PC-3 (cell line): ENCODE results near the gene AGO4. TPM values are rescaled to one million over a fixed set of nuclear protein-coding genes. Genes with fewer than 3 reads are reported as not detected.
"Not testable (repeated sequence)": the region's sequence is repeated elsewhere in the genome, so short reads cannot be mapped to it uniquely, and the experiment has no call there.

Experiments
- ATAC-seq: fragments of 200-7000 bp; cut with Tn5 transposase; 2 replicates; pipeline ENCODE4 v1.9.1; 2020; ENCODE audit warnings: mild to moderate bottlenecking, moderate library complexity
- BruUV-seq: library from RNA; stranded (reverse); fragments of 400-500 nt; replicated peaks from 2 replicates; lab custom pipeline; 2021; lab: Mats Ljungman, UMichigan
- CTCF ChIA-PET: fragments of 300-600 bp; sonication (Branson Sonifier 250); formaldehyde crosslinking; loops from one replicate; lab custom pipeline; 2022; ENCODE audit warnings: antibody characterized with exemption; lab: Charles Lee
- POLR2A ChIA-PET: fragments of 300-600 bp; sonication (Branson Sonifier 250); formaldehyde crosslinking; loops from one replicate; lab custom pipeline; 2022; ENCODE audit warnings: antibody characterized with exemption; ENCODE audit not compliant: unreplicated experiment; lab: Charles Lee
- DNase-seq: peaks from one replicate; pipeline ENCODE4 v3.0.0-alpha.2; 2015
- H2AFZ ChIP-seq: fragments of 300-600 bp; sonication (generic); 2 replicates; pipeline ENCODE4 v1.6.0; 2016; ENCODE audit warnings: antibody characterized with exemption, low read length
- H3F3A ChIP-seq: fragments of 300-600 bp; sonication (generic); one replicate; pipeline ENCODE4 v1.6.0; 2017; ENCODE audit warnings: antibody characterized with exemption, low read length, control low read depth, mild to moderate bottlenecking; ENCODE audit not compliant: unreplicated experiment
- H3K27ac ChIP-seq: fragments of 300-600 bp; sonication (generic); 2 replicates; pipeline ENCODE4 v1.5.1; 2016; ENCODE audit warnings: mild to moderate bottlenecking, low read length
- H3K27me3 ChIP-seq: fragments of 300-600 bp; sonication (generic); 2 replicates; pipeline ENCODE4 v1.6.1; 2016; ENCODE audit warnings: low read length, mixed read lengths
- H3K36me3 ChIP-seq: fragments of 300-600 bp; sonication (generic); 2 replicates; pipeline ENCODE4 v1.6.1; 2016; ENCODE audit warnings: low read depth, mixed run types, low read length, mixed read lengths
- H3K4me1 ChIP-seq: fragments of 300-600 bp; sonication (generic); 2 replicates; pipeline ENCODE4 v1.5.1; 2016; ENCODE audit warnings: low read length; ENCODE audit not compliant: insufficient read depth
- H3K4me2 ChIP-seq: fragments of 300-600 bp; sonication (generic); 2 replicates; pipeline ENCODE4 v1.6.0; 2016; ENCODE audit warnings: low read length
- H3K4me3 ChIP-seq: fragments of 300-600 bp; sonication (generic); 2 replicates; pipeline ENCODE4 v1.5.1; 2016; ENCODE audit warnings: mild to moderate bottlenecking, low read length, mixed read lengths
- H3K79me2 ChIP-seq: fragments of 300-600 bp; sonication (generic); 2 replicates; pipeline ENCODE4 v1.6.1; 2017; ENCODE audit warnings: low read length, mixed read lengths
- H3K9ac ChIP-seq: fragments of 300-600 bp; sonication (generic); 2 replicates; pipeline ENCODE4 v1.6.0; 2016; ENCODE audit warnings: mild to moderate bottlenecking, low read length
- H3K9me2 ChIP-seq: fragments of 300-600 bp; sonication (generic); replicated peaks from 2 replicates; pipeline ENCODE4 v1.6.1; 2016; ENCODE audit warnings: mixed run types, low read length, mixed read lengths
- H3K9me3 ChIP-seq: fragments of 300-600 bp; sonication (generic); 2 replicates; pipeline ENCODE4 v1.6.1; 2016; ENCODE audit warnings: low read length, mixed read lengths
- H4K20me1 ChIP-seq: fragments of 300-600 bp; sonication (generic); 2 replicates; pipeline ENCODE4 v1.6.1; 2016; ENCODE audit warnings: low read length, mixed read lengths
- CTCF ChIP-seq: fragments of 300-600 bp; sonication (generic); conservative IDR thresholded peaks from 2 replicates; pipeline ENCODE4 v1.5.1; 2017; ENCODE audit warnings: antibody characterized with exemption, low read depth, mild to moderate bottlenecking, low read length
- EZH2 ChIP-seq: fragments of 300-600 bp; sonication (generic); IDR thresholded peaks from one replicate; pipeline ENCODE4 v1.6.1; 2017; ENCODE audit warnings: antibody characterized with exemption, mild to moderate bottlenecking, low read length; ENCODE audit not compliant: unreplicated experiment
- EZH2phosphoT487 ChIP-seq: fragments of 300-600 bp; sonication (generic); IDR thresholded peaks from 2 replicates; pipeline ENCODE4 v1.6.1; 2018; ENCODE audit warnings: mild to moderate bottlenecking, antibody characterized with exemption, low read length, borderline replicate concordance
- intact Hi-C: fragments of 100-400 bp; cut with micrococcal nuclease; formaldehyde crosslinking; loops from 2 replicates; pipeline ENCODE4 v1.9.0; 2023
- total RNA-seq: library from RNA; depleted of rRNA; stranded (reverse); fragments of >200 nt; gene quantifications from 2 replicates; pipeline ENCODE4 v1.2.3, GENCODE V29; 2014

Gene AGO4
- total RNA-seq, 1 experiment from 2014 or later = 5.9 TPM

- peak; percentile 87 for DNase-seq
- intact Hi-C loops = loop anchor here (1.0 kb wide), 1 partner anchor 40 kb away; no protein-coding TSS in a partner anchor
- ATAC-seq = peak; percentile 92
Observed at GRCh38 chr1:35769188-35769758, 38.5 kb upstream of the AGO4 start.

GRCh38 chr1:35773711-35774110, 34.1 kb upstream of the AGO4 start:
- Histone ChIP-seq H3F3A (no peaks in the 10 kb centered on the region), H3K9me3 (no peaks in the 10 kb centered on the region), H3K4me2 (no peak overlapping the region), H4K20me1 (no peaks in the 10 kb centered on the region), H3K36me3 (no peaks in the 10 kb centered on the region; the same call in 1 of the 2 replicates), H3K79me2 (peaks cover 6% of the 10 kb centered on the region), H3K9me2 (no peaks in the 10 kb centered on the region), H3K9ac (no peak overlapping the region), H3K4me3 (no peak overlapping the region), H3K4me1 (no peaks in the 10 kb centered on the region; the same call in 1 of the 2 replicates), H3K27ac (no peak overlapping the region), H3K27me3 (no peaks in the 10 kb centered on the region), H2AFZ (no peak overlapping the region)
- intact Hi-C loops = loop anchor here (1.0 to 5.0 kb wide), 5 partner anchors 47 to 321 kb away; partner anchors contain the start of genes C1orf216 and PSMB2
- ATAC-seq (no peak), DNase-seq (no peak)
- no peak for TF ChIP-seq EZH2
- TF ChIP-seq CTCF = no peak
- no peak for TF ChIP-seq EZH2phosphoT487
- BruUV-seq = no TSS peak
- POLR2A ChIA-PET = no interaction called here
- CTCF ChIA-PET = interaction anchor here (0.6 kb wide), 1 partner anchor 15 kb away, joined by 9 read pairs; no protein-coding TSS in a partner anchor

More at GRCh38 chr1:35769188-35769758, 38.5 kb upstream of the AGO4 start:
- BruUV-seq = no TSS peak
- TF ChIP-seq CTCF = no peak
- no peak for TF ChIP-seq EZH2phosphoT487
- no peak for TF ChIP-seq EZH2
- Histone ChIP-seq H3F3A (no peaks in the 10 kb centered on the region), H3K4me1 (no peaks in the 10 kb centered on the region; the same call in 1 of the 2 replicates), H3K27me3 (no peaks in the 10 kb centered on the region), H3K9me2 (no peaks in the 10 kb centered on the region), H3K4me3 (peak overlapping the region; percentile 100), H3K9me3 (no peaks in the 10 kb centered on the region), H3K4me2 (peak overlapping the region; percentile 96), H3K9ac (peak overlapping the region; percentile 96), H3K36me3 (peaks cover 2% of the 10 kb centered on the region; the same call in 1 of the 2 replicates), H3K79me2 (peaks cover 38% of the 10 kb centered on the region), H2AFZ (peak overlapping the region; percentile 97), H3K27ac (peak overlapping the region; percentile 54), H4K20me1 (no peaks in the 10 kb centered on the region)
- ChIA-PET POLR2A (interaction anchor here (0.5 to 0.6 kb wide), 2 partner anchors 41 to 188 kb away, joined by 3 read pairs; no protein-coding TSS in a partner anchor), CTCF (interaction anchor here (0.6 to 1.0 kb wide), 4 partner anchors 30 to 517 kb away, joined by 3 to 4 read pairs (median 3); no protein-coding TSS in a partner anchor)

- H3K27ac ChIP-seq, H3K9ac ChIP-seq, POLR2A ChIA-PET, H3K4me2 ChIP-seq, H3K9me2 ChIP-seq, H3K36me3 ChIP-seq, H3K27me3 ChIP-seq, BruUV-seq, H3K4me1 ChIP-seq, H3K4me3 ChIP-seq, intact Hi-C loops, H3K9me3 ChIP-seq, H2AFZ ChIP-seq, ATAC-seq, H3K79me2 ChIP-seq, DNase-seq, H3F3A ChIP-seq, H4K20me1 ChIP-seq: not testable (repeated sequence)
- CTCF ChIA-PET = interaction anchor here (0.7 kb wide), 1 partner anchor 309 kb away, joined by 5 read pairs; no protein-coding TSS in a partner anchor
Observed at GRCh38 chr1:35776172-35776571, 31.6 kb upstream of the AGO4 start.
